Measurements from ENCODE around the gene PTPRA. TPM values are rescaled to one million over a fixed set of nuclear protein-coding genes. Genes with fewer than 3 reads are reported as not detected.

The PTPRA gene
- total and polyA plus RNA-seq, 11 donors = 6.1 to 43.4 (median 24.9) TPM

GRCh38 chr20:2972126-2972525, 98.8 kb downstream of the PTPRA start:
- Histone ChIP-seq H3K27ac (no peak overlapping the region), H3K4me3 (no peak overlapping the region), H3K9me3 (no peaks in the 10 kb centered on the region), H3K27me3 (no peaks in the 10 kb centered on the region), H3K4me1 (no peaks in the 10 kb centered on the region), H3K36me3 (peaks cover 0 to 34% (median 20%) of the 10 kb centered on the region in 9 donors)
- TF ChIP-seq POLR2A (IDR thresholded peaks at IDR 0.05) = no peak
- TF ChIP-seq CTCF (IDR thresholded peaks at IDR 0.05) = no peak
- 92 to 97% (median 96%) methylated on average over 5 of the region's 5 CpGs for WGBS, 4 donors
- intact Hi-C loops (cut with DNase I) = no loop called here
- ATAC-seq (no peak), DNase-seq (no peak)

- 91 to 97% (median 95%) methylated on average over 3 of the region's 3 CpGs for WGBS, 4 donors
- no peaks in the 10 kb centered on the region for H3K27me3 ChIP-seq
- H3K4me3 ChIP-seq = no peak overlapping the region
- H3K27ac ChIP-seq = no peak overlapping the region
- peaks cover 0 to 26% (median 9%) of the 10 kb centered on the region in 9 donors for H3K36me3 ChIP-seq
- TF ChIP-seq POLR2A (IDR thresholded peaks at IDR 0.05) (no peak), CTCF (IDR thresholded peaks at IDR 0.05) (no peak)
- intact Hi-C loops (cut with DNase I) = no loop called here
- no peaks in the 10 kb centered on the region for H3K4me1 ChIP-seq
- no peak for ATAC-seq
- no peak for DNase-seq
- H3K9me3 ChIP-seq = no peaks in the 10 kb centered on the region
These were observed 100.3 kb downstream of the PTPRA start for GRCh38 chr20:2973574-2973973.

- DNase-seq (no peak), ATAC-seq (no peak)
- TF ChIP-seq CTCF (IDR thresholded peaks at IDR 0.05) = no peak
- TF ChIP-seq POLR2A (IDR thresholded peaks at IDR 0.05) = no peak
- WGBS, 4 donors = 77 to 85% (median 80%) methylated on average over 4 of the region's 4 CpGs
- Histone ChIP-seq H3K27me3 (no peaks in the 10 kb centered on the region), H3K27ac (no peak overlapping the region), H3K4me3 (no peak overlapping the region), H3K36me3 (peaks cover 0 to 16% (median 5%) of the 10 kb centered on the region in 9 donors), H3K4me1 (peaks cover 0 to 13% (median 0%) of the 10 kb centered on the region in 12 donors), H3K9me3 (no peaks in the 10 kb centered on the region)
- intact Hi-C loops (cut with DNase I) = no loop called here
These were observed 105.2 kb downstream of the PTPRA start for GRCh38 chr20:2978519-2978918.

GRCh38 chr20:2981646-2982045, 108.4 kb downstream of the PTPRA start:
- TF ChIP-seq POLR2A (IDR thresholded peaks at IDR 0.05) = no peak
- no peak for TF ChIP-seq CTCF (IDR thresholded peaks at IDR 0.05)
- 88 to 91% (median 89%) methylated on average over 3 of the region's 3 CpGs for WGBS, 4 donors
- intact Hi-C loops (cut with DNase I) = loop anchor here in 1 of 10 donors (10.0 kb wide), 1 partner anchor 107 kb away; the partner anchor contains the start of gene PTPRA
- no peak for ATAC-seq
- DNase-seq = no peak
- Histone ChIP-seq H3K4me3 (no peak overlapping the region), H3K27ac (no peak overlapping the region), H3K4me1 (peaks cover 0 to 45% (median 7%) of the 10 kb centered on the region in 12 donors), H3K27me3 (no peaks in the 10 kb centered on the region), H3K9me3 (no peaks in the 10 kb centered on the region), H3K36me3 (peaks cover 0 to 19% (median 8%) of the 10 kb centered on the region in 9 donors)

All from heart left ventricle (tissue), 16 donors.